Umbilical cord (tissue), 2 donors: Measurements from ENCODE around the gene SNAI1. TPM values are rescaled to one million over a fixed set of nuclear protein-coding genes. Genes with fewer than 3 reads are reported as not detected.
"Not testable (repeated sequence)": the region's sequence is repeated elsewhere in the genome, so short reads cannot be mapped to it uniquely, and the experiment has no call there.

ENCODE experiments used
- DNase-seq: peaks from one replicate; pipeline ENCODE4 v3.0.0-alpha.2; 2015; ENCODE audit warnings: low spot score
- total RNA-seq: library from RNA; depleted of rRNA; stranded (reverse); fragments of >200 nt; gene quantifications from one replicate; pipeline ENCODE4 v1.2.3, GENCODE V29; 2014; ENCODE audit warnings: low replicate concordance; ENCODE audit not compliant: insufficient read depth

Gene SNAI1
- not detected for total RNA-seq

GRCh38 chr20:49982346-49983122 is at the start of gene SNAI1:
TSS of gene SNAI1 (plus strand) at chr20:49982980. CDS start at chr20:49983060, 80 bp downstream.
- peak; percentile 65 for DNase-seq

DNA sequence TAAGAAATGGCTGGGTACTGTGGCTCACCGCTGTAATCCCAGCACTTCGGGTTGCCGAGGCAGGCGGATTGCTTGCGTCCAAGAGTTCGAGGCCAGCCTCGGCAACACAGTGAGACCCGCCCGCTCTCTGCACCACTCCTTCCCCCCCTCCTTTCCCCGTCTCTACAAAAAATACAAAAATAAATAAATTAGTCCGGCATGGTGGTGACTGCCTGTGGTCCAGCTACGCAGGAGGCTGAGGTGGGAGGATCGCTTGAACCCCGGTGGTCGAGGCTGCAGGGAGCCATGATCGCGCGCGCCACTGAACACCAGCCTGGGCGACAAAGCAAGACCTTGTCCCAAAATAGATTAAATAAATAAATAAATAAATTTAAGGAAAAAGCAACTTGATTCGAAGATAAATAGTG is 47.0 kb upstream of the SNAI1 start:
- no peak for DNase-seq

DNA sequence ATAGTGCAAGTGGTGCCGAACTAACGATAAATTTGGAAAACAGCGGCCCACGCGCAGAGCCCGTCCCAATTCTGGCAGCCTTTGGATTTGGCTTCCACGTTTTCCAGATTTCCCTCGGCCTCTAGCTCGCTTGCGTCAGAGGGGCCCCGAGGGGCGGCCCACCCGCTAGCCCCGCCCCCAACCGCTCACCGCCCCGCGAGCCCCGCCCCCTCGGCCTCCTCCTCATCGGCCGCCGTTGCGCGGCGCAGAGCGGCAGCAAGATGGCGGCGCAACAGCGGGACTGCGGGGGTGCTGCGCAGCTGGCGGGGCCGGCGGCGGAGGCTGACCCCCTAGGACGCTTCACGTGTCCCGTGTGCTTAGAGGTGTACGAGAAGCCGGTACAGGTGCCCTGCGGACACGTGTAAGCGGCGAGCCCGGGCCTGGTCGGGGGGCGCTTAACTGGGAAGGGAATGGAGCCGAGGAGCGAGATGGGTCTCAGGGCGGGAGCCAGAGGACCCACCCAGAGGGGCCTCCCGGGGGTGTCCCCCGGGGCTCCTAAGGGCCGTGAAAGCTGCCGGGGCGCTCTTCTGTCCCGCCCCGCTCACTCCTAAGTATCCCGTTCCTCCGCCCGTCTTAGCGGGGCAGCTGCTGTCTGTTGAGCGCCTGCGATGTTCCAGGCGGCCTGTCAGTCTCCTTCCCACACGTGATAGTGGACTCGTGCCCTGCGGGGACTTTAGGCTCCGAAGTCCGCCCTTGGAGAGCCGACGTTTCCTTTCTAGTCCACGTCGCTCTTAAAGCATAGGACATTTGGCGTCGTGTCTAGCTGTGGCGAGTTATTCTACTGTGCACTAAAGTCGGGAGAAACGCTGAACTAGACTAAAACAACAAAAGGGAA is 46.4 kb upstream of the SNAI1 start, which contains the start of gene RNF114:
Gene RNF114 (plus strand): TSS at position 245 of the 874 bp plus-strand sequence. CDS start 16 bp downstream, at position 261.
- peak; percentile 91 for DNase-seq

DNA sequence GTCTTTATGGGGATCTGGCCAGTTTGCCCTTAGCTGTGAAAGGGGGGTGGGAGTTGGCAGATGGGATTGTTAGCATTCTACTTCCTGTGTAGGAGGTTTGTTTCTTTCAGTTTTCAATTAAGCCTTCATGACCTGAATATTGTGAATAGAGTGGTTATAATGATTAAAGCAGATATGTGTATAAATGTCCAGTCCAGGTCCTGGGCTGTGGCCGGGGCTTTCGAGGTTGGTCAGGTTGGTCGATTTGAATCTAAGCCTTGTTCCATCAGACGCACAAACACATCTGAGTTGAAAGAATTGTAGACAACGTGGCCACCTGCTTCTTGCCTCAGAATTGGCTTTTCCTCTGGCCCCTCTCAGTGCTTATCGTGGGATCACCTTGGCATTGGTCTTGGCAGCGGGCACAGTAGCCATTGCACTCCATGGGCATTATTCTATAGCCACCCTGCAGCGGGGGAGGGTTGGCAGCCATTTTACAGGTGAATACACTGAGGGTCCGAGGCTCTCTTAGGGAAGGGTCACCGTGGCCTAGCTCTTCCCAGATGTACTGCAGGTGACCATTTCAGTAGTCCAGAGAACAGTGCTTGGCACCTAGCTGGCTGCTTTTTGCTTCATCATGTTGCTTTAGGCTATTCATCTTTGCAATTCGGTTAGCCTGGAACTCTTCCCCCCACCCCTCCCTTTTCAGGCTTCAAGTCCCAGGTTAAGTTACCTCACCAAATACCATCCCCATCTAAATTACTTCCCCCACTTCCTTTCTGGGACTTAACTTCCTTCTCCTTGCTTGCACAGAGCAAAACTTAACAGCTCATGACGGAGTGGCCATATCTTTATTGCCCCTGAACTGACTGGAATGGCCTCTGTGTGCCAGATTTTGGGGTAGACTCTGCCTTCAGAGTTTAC is 45.5 kb upstream of the SNAI1 start:
- DNase-seq: no peak

- peak; percentile 52 for DNase-seq
Measured at GRCh38 chr20:49938173-49939163, 44.3 kb upstream of the SNAI1 start.

- DNase-seq: no peak
Measured at GRCh38 chr20:49941456-49941855, 41.3 kb upstream of the SNAI1 start.

- DNase-seq: no peak
Measured at GRCh38 chr20:49942303-49942702, 40.5 kb upstream of the SNAI1 start.

GRCh38 chr20:49942942-49943341 is 39.8 kb upstream of the SNAI1 start:
- DNase-seq: no peak

GRCh38 chr20:49945306-49945700 is 37.5 kb upstream of the SNAI1 start:
- no peak for DNase-seq

GRCh38 chr20:49945701-49946477 is 36.9 kb upstream of the SNAI1 start:
- DNase-seq: no peak

DNA sequence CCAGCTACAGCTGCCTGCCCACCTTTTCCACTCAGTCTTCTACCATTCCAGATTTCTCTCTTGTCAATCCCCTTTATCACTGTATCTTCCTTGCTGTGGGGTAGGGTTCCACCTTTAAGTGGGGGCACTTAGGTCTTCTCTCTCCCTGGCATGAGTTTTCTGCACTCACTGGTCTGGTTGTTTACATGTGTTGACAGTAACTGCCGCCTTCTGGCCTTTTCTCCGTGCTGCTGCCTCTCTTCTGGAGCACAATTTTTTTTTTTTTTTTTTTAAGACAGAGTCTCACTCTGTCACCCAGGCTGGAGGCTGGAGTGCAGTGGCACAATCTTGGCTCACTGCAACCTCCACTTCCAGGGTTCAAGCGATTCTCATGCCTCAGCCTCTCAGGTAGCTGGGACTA is 34.6 kb upstream of the SNAI1 start:
- DNase-seq: no peak

DNA sequence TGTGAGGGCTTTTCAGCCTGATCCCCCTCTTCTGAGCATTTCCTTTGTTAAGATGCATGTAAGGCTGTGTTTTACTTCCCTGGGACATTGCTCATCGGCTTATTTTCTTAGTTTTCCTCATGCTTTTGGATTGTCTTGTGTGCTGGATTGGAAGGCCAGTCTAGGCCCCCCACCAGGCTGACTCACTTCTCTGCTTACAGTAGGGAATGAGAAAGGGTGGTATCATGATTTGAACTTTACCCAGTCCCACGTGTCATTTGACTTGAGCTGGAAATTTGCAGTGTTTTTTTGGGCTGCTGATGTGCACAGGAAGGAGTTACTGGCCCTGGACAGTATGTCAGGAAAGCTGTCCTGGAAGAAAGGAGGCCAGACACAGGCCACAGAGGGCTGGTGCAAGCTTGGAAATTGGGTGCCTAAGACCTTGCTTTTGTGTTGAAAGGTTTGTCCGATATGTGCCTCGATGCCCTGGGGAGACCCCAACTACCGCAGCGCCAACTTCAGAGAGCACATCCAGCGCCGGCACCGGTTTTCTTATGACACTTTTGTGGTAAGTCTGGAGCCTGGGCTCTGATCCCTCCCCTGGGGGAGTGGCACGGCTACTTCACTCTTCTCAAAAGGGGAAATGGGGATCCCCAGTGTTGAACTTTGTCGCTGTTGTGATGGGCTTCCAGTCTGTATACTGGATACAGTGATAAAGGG is 33.8 kb upstream of the SNAI1 start:
- no peak for DNase-seq

GRCh38 chr20:49951151-49951550 is 31.6 kb upstream of the SNAI1 start:
- no peak for DNase-seq

GRCh38 chr20:49955167-49955566 is 27.6 kb upstream of the SNAI1 start:
- no peak for DNase-seq

DNA sequence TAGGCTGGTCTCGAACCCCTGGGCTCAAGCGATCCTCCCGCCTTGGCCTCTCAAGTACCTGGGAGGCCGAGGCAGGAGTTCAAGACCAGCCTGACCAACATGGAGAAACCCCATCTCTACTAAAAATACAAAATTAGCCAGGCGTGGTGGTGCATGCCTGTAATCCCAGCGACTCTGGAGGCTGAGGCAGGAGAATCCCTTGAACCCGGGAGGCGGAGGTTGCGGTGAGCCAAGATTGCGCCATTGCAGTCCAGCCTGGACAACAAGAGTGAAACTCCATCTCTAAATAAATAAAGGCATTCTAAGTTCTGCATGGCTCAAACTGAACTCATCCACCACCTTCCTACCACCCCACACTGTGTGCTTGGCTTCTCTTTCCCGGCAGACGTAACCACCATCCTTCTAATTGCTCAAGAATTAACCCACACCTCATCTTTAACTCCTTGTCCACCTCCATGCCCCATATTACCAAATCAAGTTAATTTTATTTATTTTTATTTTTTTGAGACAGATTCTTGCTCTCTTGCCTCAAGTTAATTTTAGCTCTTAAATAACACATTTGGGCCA is 26.9 kb upstream of the SNAI1 start:
- DNase-seq: not testable (repeated sequence)

GRCh38 chr20:49956689-49957088 is 26.1 kb upstream of the SNAI1 start:
- DNase-seq: no peak

DNA sequence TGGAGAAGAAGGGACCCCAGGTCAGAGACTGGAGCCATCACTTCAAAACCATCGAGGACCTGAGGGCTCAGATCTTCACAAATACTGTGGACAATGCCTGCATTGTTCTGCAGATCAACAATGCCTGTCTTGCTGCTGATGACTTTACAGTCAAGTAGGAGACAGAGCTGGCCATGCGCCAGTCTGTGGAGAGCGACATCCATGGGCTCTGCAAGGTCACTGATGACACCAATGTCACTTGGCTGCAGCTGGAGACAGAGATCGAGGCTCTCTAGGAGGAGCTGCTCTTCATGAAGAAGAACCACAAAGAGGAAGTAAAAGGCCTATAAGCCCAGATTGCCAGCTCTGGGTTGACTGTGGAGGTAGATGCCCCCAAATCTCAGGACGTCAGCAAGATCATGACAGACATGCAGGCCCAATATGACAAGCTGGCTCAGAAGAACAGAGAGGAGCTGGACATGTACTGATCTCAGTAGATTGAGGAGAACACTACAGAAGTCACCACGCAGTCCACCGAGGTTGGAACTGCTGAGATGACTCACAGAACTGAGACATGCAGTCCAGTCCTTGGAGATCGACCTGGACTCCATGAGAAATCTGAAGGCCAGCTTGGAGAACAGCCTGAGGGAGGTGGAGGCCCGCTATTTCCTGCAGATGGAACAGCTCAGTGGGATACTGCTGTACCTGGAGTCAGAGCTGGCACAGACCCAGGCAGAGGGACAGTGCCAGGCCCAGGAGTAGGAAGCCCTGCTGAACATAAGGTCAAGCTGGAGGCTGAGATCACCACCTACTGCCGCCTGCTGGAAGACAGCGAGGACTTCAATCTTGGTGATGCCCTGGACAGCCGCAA is 25.5 kb upstream of the SNAI1 start:
- DNase-seq: not testable (repeated sequence)
